Loucy (cell line): ENCODE results near the gene MSX1.

ENCODE experiments used
- CTCF ChIP-seq: fragments of 200-600 bp; sonication (generic); conservative IDR thresholded peaks from 2 replicates; pipeline ENCODE4 v1.5.1; 2014; ENCODE audit warnings: mild to moderate bottlenecking, antibody characterized with exemption, low read length
- EZH2phosphoT487 ChIP-seq: fragments of 200-600 bp; IDR thresholded peaks from 2 replicates; pipeline ENCODE4 v1.6.1; 2018; ENCODE audit warnings: antibody characterized with exemption, mild to moderate bottlenecking, moderate library complexity, borderline replicate concordance

GRCh38 chr4:4875147-4875546 is 15.7 kb downstream of the MSX1 start:
- no peak for TF ChIP-seq CTCF
- no peak for TF ChIP-seq EZH2phosphoT487
